ENCODE measurements around the gene KLHL2. TPM values are rescaled to one million over a fixed set of nuclear protein-coding genes. Genes with fewer than 3 reads are reported as not detected.

The KLHL2 gene
- total RNA-seq, 2 experiments from 2014 or later: 27.9 to 33.8 TPM

GRCh38 chr4:165308166-165308565 lies 100.8 kb downstream of the KLHL2 start:
- Histone ChIP-seq H3K4me2 (ENCODE audit: low read length) (no peak overlapping the region), H3K4me3 (ENCODE audit: low read depth, low read length, poor library complexity, severe bottlenecking) (no peak overlapping the region), H3K4me1 (ENCODE audit: insufficient read depth, low read length, poor library complexity, severe bottlenecking) (no peaks in the 10 kb centered on the region), H3K9me3 (ENCODE audit: low read length) (no peaks in the 10 kb centered on the region), H4K20me1 (ENCODE audit: insufficient read depth, low read length) (no peaks in the 10 kb centered on the region), H3K79me2 (ENCODE audit: insufficient read depth, low read depth, low read length) (no peaks in the 10 kb centered on the region), H2AFZ (ENCODE audit: low read length) (no peak overlapping the region), H3K9me2 (ENCODE audit: insufficient read depth, low read length) (no peaks in the 10 kb centered on the region), H3K27ac (ENCODE audit: low read depth, low read length, poor library complexity, severe bottlenecking) (no peak overlapping the region), H3K36me3 (ENCODE audit: insufficient read depth, low read length) (peaks cover 17% of the 10 kb centered on the region)
- DNase-seq (ENCODE audit: low spot score): no peak
- POLR2A ChIA-PET: no interaction called here
- CTCF ChIA-PET (ENCODE audit: unreplicated experiment): no interaction called here
- BruUV-seq (replicated peaks): no TSS peak
- TF ChIP-seq EZH2phosphoT487 (IDR thresholded peaks at IDR 0.05; ENCODE audit: borderline replicate concordance, low read depth, low read length) (no peak), CTCF (conservative IDR thresholded peaks at IDR 0.05; ENCODE audit: low read length) (no peak)
- intact Hi-C loops (cut with micrococcal nuclease; ENCODE audit: unreplicated experiment): no loop called here

- no peaks in the 10 kb centered on the region for H3K9me2 ChIP-seq (ENCODE audit: insufficient read depth, low read length)
- TF ChIP-seq CTCF (conservative IDR thresholded peaks at IDR 0.05; ENCODE audit: low read length) (no peak), EZH2phosphoT487 (IDR thresholded peaks at IDR 0.05; ENCODE audit: borderline replicate concordance, low read depth, low read length) (no peak)
- no TSS peak for BruUV-seq (replicated peaks)
- no peaks in the 10 kb centered on the region for H3K9me3 ChIP-seq (ENCODE audit: low read length)
- H3K4me3 ChIP-seq (ENCODE audit: low read depth, low read length, poor library complexity, severe bottlenecking): no peak overlapping the region
- intact Hi-C loops (cut with micrococcal nuclease; ENCODE audit: unreplicated experiment): no loop called here
- no peaks in the 10 kb centered on the region for H4K20me1 ChIP-seq (ENCODE audit: insufficient read depth, low read length)
- H2AFZ ChIP-seq (ENCODE audit: low read length): no peak overlapping the region
- no peaks in the 10 kb centered on the region for H3K79me2 ChIP-seq (ENCODE audit: insufficient read depth, low read depth, low read length)
- H3K36me3 ChIP-seq (ENCODE audit: insufficient read depth, low read length): peaks cover 21% of the 10 kb centered on the region
- POLR2A ChIA-PET: interaction anchor here (0.9 kb wide), 1 partner anchor 18 kb away, joined by 3 read pairs; no protein-coding TSS in a partner anchor
- H3K4me2 ChIP-seq (ENCODE audit: low read length): no peak overlapping the region
- CTCF ChIA-PET (ENCODE audit: unreplicated experiment): no interaction called here
- DNase-seq (ENCODE audit: low spot score): no peak
- H3K4me1 ChIP-seq (ENCODE audit: insufficient read depth, low read length, poor library complexity, severe bottlenecking): no peaks in the 10 kb centered on the region
- H3K27ac ChIP-seq (ENCODE audit: low read depth, low read length, poor library complexity, severe bottlenecking): no peak overlapping the region
These were observed 101.2 kb downstream of the KLHL2 start for GRCh38 chr4:165308606-165309005.

GRCh38 chr4:165309456-165309855 lies 102.1 kb downstream of the KLHL2 start:
- Histone ChIP-seq H2AFZ (ENCODE audit: low read length) (no peak overlapping the region), H3K4me3 (ENCODE audit: low read depth, low read length, poor library complexity, severe bottlenecking) (no peak overlapping the region), H4K20me1 (ENCODE audit: insufficient read depth, low read length) (no peaks in the 10 kb centered on the region), H3K4me1 (ENCODE audit: insufficient read depth, low read length, poor library complexity, severe bottlenecking) (no peaks in the 10 kb centered on the region), H3K9me2 (ENCODE audit: insufficient read depth, low read length) (no peaks in the 10 kb centered on the region), H3K4me2 (ENCODE audit: low read length) (no peak overlapping the region), H3K36me3 (ENCODE audit: insufficient read depth, low read length) (peaks cover 29% of the 10 kb centered on the region), H3K79me2 (ENCODE audit: insufficient read depth, low read depth, low read length) (no peaks in the 10 kb centered on the region), H3K9me3 (ENCODE audit: low read length) (no peaks in the 10 kb centered on the region), H3K27ac (ENCODE audit: low read depth, low read length, poor library complexity, severe bottlenecking) (no peak overlapping the region)
- TF ChIP-seq CTCF (conservative IDR thresholded peaks at IDR 0.05; ENCODE audit: low read length): no peak
- no peak for TF ChIP-seq EZH2phosphoT487 (IDR thresholded peaks at IDR 0.05; ENCODE audit: borderline replicate concordance, low read depth, low read length)
- no TSS peak for BruUV-seq (replicated peaks)
- intact Hi-C loops (cut with micrococcal nuclease; ENCODE audit: unreplicated experiment): no loop called here
- no peak for DNase-seq (ENCODE audit: low spot score)
- CTCF ChIA-PET (ENCODE audit: unreplicated experiment): interaction anchor here (0.5 kb wide), 1 partner anchor 48 kb away, joined by 6 read pairs; no protein-coding TSS in a partner anchor
- POLR2A ChIA-PET: interaction anchor here (0.6 to 1.6 kb wide), 8 partner anchors 10 to 46 kb away, joined by 3 to 7 read pairs (median 4); no protein-coding TSS in a partner anchor

Data from OCI-LY7 (cell line).